Colonic mucosa (tissue), 4 donors: ENCODE measurements around the gene ARL14EPL. TPM values are rescaled to one million over a fixed set of nuclear protein-coding genes. Genes with fewer than 3 reads are reported as not detected.

Experiments
- DNase-seq: peaks from one replicate; pipeline ENCODE4 v3.0.0-alpha.2; 2020
- H3K27ac ChIP-seq: fragments of 200-600 bp; one replicate; pipeline ENCODE4 v1.8.0; 2021
- H3K27me3 ChIP-seq: fragments of 200-600 bp; one replicate; pipeline ENCODE4 v1.8.0; 2021
- H3K36me3 ChIP-seq: fragments of 200-600 bp; one replicate; pipeline ENCODE4 v1.8.0; 2021
- H3K4me1 ChIP-seq: fragments of 200-600 bp; one replicate; pipeline ENCODE4 v1.8.0; 2021; ENCODE audit warnings: mild to moderate bottlenecking
- H3K4me3 ChIP-seq: fragments of 200-600 bp; one replicate; pipeline ENCODE4 v1.8.0; 2021
- H3K9ac ChIP-seq, 2 donors: one replicate each; pipeline ENCODE4 v1.7.0; 2013; ENCODE audit warnings: control low read depth in 2 of 2, low read depth in 2 of 2, low read length in 2 of 2
- H3K9me3 ChIP-seq: fragments of 200-600 bp; one replicate; pipeline ENCODE4 v1.8.0; 2021
- intact Hi-C: fragments of 100-400 bp; cut with DNase I; formaldehyde crosslinking; loops from one replicate; pipeline ENCODE4 v1.14.1; 2022
- total RNA-seq, 2 donors: library from RNA; stranded (reverse); fragmentation: NEBNext Ultra II Directional in 1 of 2; extraction: Animal tissue kit (Norgen Biotek cat#: 25700) in 1 of 2; gene quantifications; one replicate each; pipeline ENCODE4 v1.2.1, GENCODE V29; 2021
- TF ChIP-seq, protein P1 (sequence below): fragments of 200-600 bp; IDR thresholded peaks from one replicate; pipeline ENCODE4 v1.8.0; 2022; ENCODE audit warnings: antibody characterized with exemption, mild to moderate bottlenecking
- donor health status: healthy.
- donor health status: DM: no; HTN: no; CAD: no.
- donor health status: DM: no; HTN: no; CAD: no.

ARL14EPL gene
- total RNA-seq = not detected

DNA sequence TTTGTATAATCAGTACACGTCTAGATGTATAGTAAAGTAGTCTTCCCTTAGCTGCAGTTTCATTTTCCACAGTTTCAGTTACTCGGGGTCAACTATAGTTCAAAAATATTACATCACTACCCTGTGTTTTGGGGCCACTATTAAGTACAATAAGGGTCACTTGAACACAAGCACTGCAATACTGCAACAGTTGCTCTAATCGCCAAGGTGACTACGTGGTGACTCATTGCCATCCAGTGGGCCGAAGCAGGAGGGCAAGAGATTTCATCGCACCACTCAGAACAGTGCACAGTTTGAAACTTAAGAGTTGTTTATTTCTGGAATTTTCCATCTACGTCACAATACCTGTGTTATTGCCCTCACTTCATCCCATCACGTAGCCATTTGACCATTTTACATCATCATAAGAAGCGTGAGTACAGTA, at the start of gene ARL14EPL:
Gene ARL14EPL (plus strand): TSS at position 379 of the 424 bp plus-strand sequence. CDS start 18,994 bp downstream, outside the sequence.
- TF ChIP-seq, protein P1, sequence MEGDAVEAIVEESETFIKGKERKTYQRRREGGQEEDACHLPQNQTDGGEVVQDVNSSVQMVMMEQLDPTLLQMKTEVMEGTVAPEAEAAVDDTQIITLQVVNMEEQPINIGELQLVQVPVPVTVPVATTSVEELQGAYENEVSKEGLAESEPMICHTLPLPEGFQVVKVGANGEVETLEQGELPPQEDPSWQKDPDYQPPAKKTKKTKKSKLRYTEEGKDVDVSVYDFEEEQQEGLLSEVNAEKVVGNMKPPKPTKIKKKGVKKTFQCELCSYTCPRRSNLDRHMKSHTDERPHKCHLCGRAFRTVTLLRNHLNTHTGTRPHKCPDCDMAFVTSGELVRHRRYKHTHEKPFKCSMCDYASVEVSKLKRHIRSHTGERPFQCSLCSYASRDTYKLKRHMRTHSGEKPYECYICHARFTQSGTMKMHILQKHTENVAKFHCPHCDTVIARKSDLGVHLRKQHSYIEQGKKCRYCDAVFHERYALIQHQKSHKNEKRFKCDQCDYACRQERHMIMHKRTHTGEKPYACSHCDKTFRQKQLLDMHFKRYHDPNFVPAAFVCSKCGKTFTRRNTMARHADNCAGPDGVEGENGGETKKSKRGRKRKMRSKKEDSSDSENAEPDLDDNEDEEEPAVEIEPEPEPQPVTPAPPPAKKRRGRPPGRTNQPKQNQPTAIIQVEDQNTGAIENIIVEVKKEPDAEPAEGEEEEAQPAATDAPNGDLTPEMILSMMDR = no peak
- intact Hi-C loops = no loop called here
- H3K36me3 ChIP-seq = no peaks in the 10 kb centered on the region
- no peak within 1 kb of the TSS for H3K9ac ChIP-seq
- H3K27ac ChIP-seq = no peak within 1 kb of the TSS
- no peaks in the 10 kb centered on the region for H3K4me1 ChIP-seq
- no peaks in the 10 kb centered on the region for H3K9me3 ChIP-seq
- H3K4me3 ChIP-seq = no peak within 1 kb of the TSS
- no peaks in the 10 kb centered on the region for H3K27me3 ChIP-seq
- no peak for DNase-seq

DNA sequence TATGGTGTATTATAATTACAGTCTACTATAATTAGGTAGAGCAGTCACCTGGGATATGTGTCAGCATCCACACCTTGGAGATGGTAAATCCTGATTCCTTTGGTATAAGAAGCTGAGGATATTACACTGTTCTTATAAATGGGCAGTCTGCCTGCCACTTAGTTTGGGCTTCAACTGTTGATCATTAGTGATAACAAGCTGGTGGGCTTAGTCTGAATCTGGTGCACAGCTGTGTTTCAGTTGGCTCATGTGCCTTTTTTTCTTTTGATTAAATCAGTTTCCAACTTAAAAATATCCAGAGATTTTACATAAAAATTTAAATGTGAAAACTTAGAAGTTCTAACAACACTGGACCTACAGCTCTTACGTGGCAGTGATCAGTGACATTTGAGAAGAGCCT, 48.8 kb upstream of the ARL14EPL start:
- Histone ChIP-seq H3K27me3 (no peaks in the 10 kb centered on the region), H3K9ac (no peak overlapping the region), H3K4me3 (no peak overlapping the region), H3K27ac (no peak overlapping the region), H3K4me1 (no peaks in the 10 kb centered on the region), H3K36me3 (no peaks in the 10 kb centered on the region), H3K9me3 (no peaks in the 10 kb centered on the region)
- intact Hi-C loops = no loop called here
- TF ChIP-seq, protein P1 = no peak
- DNase-seq = no peak

DNA sequence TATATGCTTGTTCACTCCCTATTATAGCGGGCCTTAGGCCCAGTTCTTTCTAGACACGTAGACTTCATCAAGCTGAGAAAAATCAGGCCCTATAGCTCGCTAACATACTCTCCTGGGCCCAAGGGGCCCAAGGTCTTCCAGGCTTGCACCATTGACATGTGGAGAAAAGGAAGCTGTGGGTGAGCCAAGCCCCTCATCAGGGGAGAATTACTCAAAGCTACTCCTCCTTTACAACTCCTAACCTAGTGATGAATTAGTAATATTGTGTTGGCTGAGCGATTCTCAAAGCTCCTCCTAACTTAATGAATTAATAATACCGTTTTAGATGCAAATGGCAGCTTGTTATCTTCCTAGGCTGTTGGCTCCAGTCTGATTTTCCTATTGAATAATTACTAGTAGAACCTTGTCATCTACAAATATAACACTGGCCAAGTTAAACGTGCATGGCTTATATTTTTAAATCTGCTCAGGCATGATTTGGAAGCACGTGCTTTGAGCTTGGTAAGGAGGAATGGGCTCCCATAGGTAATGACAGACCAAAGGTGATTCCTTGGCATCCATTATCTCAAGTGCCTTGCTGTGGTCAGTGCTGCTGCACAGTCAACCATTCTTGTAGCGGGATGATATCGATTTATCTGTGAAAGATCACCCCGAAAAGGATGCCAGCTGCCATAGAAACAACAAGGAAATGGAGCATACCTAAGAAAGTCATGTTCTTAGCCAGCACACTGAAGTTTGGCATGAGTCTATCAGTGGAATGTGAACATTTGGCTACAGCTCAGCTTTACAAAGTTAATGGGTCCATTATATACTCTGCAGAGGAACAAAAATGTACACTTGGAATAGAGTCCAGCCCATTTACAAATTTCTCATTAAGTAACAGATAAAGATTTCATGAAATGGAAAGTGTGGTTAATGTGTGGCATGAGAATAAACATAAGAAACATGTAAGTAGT, 46.2 kb upstream of the ARL14EPL start:
- intact Hi-C loops = no loop called here
- no peak for DNase-seq
- Histone ChIP-seq H3K4me3 (no peak overlapping the region), H3K36me3 (no peaks in the 10 kb centered on the region), H3K27me3 (no peaks in the 10 kb centered on the region), H3K4me1 (no peaks in the 10 kb centered on the region), H3K27ac (no peak overlapping the region), H3K9ac (no peak overlapping the region), H3K9me3 (no peaks in the 10 kb centered on the region)
- TF ChIP-seq, protein P1 = no peak

DNA sequence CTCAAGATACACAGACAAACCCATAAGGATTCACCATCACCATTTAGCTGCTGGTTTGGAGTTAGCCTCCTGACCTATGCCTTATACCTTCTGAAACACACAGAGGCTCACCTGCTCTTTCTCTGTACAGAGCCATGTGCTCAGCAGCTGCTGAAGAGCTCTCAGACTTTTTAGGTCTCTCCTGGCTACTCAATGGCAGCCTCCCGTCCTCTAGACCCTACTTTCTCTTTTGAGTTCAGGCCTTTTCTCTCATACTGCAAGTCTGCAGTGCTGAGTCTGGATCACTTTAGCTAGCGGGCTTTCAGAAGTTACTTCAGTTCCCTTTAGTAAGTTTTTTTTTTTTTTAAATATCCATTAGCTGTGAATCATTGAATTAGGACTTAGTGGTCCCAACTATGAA, 44.3 kb upstream of the ARL14EPL start:
- TF ChIP-seq, protein P1 = no peak
- Histone ChIP-seq H3K27me3 (no peaks in the 10 kb centered on the region), H3K27ac (no peak overlapping the region), H3K4me3 (no peak overlapping the region), H3K36me3 (no peaks in the 10 kb centered on the region), H3K9me3 (no peaks in the 10 kb centered on the region), H3K4me1 (no peaks in the 10 kb centered on the region), H3K9ac (no peak overlapping the region)
- no peak for DNase-seq
- intact Hi-C loops = no loop called here

DNA sequence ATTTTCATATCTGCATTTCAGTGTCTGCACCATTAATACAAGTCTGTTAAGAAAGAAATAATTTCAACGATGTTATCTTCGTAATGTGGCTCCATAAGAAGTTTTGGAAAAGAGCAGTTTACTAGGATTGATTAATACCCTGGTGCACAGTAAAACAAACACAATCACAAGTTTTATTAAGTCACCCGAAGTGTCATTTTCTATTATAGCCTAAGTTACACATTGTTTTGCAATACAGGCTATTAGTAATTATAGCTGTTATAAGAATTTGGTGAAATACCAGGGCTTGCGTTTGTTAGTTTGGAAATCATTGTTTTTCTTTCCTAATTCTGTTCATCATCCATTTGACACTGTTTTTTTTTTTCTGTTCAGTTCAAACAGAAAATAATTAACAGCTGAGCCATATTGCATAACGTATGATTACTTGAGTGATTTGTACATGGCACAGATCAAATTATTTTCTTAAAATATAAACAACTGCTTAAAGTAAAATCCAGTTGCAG, 39.4 kb upstream of the ARL14EPL start:
- no peaks in the 10 kb centered on the region for H3K27me3 ChIP-seq
- H3K27ac ChIP-seq = no peak overlapping the region
- DNase-seq = no peak
- H3K36me3 ChIP-seq = no peaks in the 10 kb centered on the region
- intact Hi-C loops = no loop called here
- no peaks in the 10 kb centered on the region for H3K4me1 ChIP-seq
- H3K9ac ChIP-seq = no peak overlapping the region
- no peak overlapping the region for H3K4me3 ChIP-seq
- no peaks in the 10 kb centered on the region for H3K9me3 ChIP-seq
- TF ChIP-seq, protein P1 = no peak
